Measurements from ENCODE around the gene GPR158.

DNA sequence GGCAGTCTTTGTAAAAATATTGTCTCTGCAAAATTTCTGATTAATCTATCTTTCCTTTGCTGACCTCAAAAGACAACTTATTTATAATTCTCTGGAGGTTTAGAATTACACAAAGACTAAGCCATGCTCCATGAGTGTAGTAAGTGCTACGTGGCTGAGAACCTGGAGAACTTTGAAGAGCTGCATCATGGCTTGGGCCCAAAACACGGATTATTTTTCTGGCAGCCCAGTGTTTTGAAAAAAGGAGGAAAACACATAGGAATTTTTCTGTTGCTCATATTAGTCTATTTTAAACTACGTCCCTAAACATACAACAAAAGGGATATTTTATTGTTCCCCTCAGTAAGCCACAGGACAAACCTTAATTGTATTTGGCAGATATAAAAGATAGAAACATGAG, 398.5 kb downstream of the GPR158 start:
- TF ChIP-seq, protein P1, sequence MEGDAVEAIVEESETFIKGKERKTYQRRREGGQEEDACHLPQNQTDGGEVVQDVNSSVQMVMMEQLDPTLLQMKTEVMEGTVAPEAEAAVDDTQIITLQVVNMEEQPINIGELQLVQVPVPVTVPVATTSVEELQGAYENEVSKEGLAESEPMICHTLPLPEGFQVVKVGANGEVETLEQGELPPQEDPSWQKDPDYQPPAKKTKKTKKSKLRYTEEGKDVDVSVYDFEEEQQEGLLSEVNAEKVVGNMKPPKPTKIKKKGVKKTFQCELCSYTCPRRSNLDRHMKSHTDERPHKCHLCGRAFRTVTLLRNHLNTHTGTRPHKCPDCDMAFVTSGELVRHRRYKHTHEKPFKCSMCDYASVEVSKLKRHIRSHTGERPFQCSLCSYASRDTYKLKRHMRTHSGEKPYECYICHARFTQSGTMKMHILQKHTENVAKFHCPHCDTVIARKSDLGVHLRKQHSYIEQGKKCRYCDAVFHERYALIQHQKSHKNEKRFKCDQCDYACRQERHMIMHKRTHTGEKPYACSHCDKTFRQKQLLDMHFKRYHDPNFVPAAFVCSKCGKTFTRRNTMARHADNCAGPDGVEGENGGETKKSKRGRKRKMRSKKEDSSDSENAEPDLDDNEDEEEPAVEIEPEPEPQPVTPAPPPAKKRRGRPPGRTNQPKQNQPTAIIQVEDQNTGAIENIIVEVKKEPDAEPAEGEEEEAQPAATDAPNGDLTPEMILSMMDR (conservative IDR thresholded peaks at IDR 0.05; ENCODE audit: low read length) = no peak
- no peak for TF ChIP-seq EZH2phosphoT487 (IDR thresholded peaks at IDR 0.05; ENCODE audit: borderline replicate concordance)
